Neuronal stem cell (in vitro differentiated cells): ENCODE results near the gene CXXC5.
"Not testable (repeated sequence)": the region's sequence is repeated elsewhere in the genome, so short reads cannot be mapped to it uniquely, and the experiment has no call there.

Experiments used
- DNase-seq: peaks from one replicate; pipeline ENCODE4 v3.0.0-alpha.2; 2013; ENCODE audit warnings: low spot score
- H2AFZ ChIP-seq: one replicate; pipeline ENCODE4 v1.6.1; 2013; ENCODE audit warnings: mild to moderate bottlenecking, low read length, inconsistent platforms
- H2AK5ac ChIP-seq: 2 replicates; pipeline ENCODE4 v1.6.1; 2013; ENCODE audit warnings: low read depth, mild to moderate bottlenecking, inconsistent platforms, low read length, moderate library complexity, mixed read lengths
- H2BK120ac ChIP-seq: 2 replicates; pipeline ENCODE4 v1.6.1; 2013; ENCODE audit warnings: low read depth, mild to moderate bottlenecking, inconsistent platforms, low read length, moderate library complexity, mixed read lengths
- H2BK12ac ChIP-seq: one replicate; pipeline ENCODE4 v1.6.1; 2013; ENCODE audit warnings: low read length, inconsistent platforms
- H2BK15ac ChIP-seq: 2 replicates; pipeline ENCODE4 v1.6.1; 2013; ENCODE audit warnings: mild to moderate bottlenecking, low read length, inconsistent platforms, mixed read lengths
- H2BK5ac ChIP-seq: one replicate; pipeline ENCODE4 v1.6.1; 2013; ENCODE audit warnings: inconsistent platforms, mild to moderate bottlenecking, low read length, moderate library complexity
- H3K14ac ChIP-seq: one replicate; pipeline ENCODE4 v1.6.1; 2013; ENCODE audit warnings: low read length, inconsistent platforms
- H3K18ac ChIP-seq: 2 replicates; pipeline ENCODE4 v1.6.1; 2013; ENCODE audit warnings: low read length, inconsistent platforms
- H3K23ac ChIP-seq: 2 replicates; pipeline ENCODE4 v1.6.1; 2013; ENCODE audit warnings: low read depth, mild to moderate bottlenecking, mixed read lengths, low read length, inconsistent platforms; ENCODE audit not compliant: poor library complexity
- H3K27ac ChIP-seq: replicated peaks from 3 replicates; pipeline ENCODE4 v1.5.1; 2013; ENCODE audit warnings: low read length, inconsistent platforms
- H3K27me3 ChIP-seq, 3 experiments: 2 replicates each; pipeline ENCODE4 v1.6.1; 2013; ENCODE audit warnings: low read length in 3 of 3, mild to moderate bottlenecking in 2 of 3, inconsistent platforms in 1 of 3, low read depth in 1 of 3, mixed read lengths in 1 of 3, moderate library complexity in 1 of 3; ENCODE audit not compliant: control insufficient read depth in 3 of 3, insufficient read depth in 3 of 3
- H3K36me3 ChIP-seq, 2 donors: replicated peaks in 1 of 2; 2 replicates each; pipeline ENCODE4 v1.6.1; 2013; ENCODE audit warnings: low read length in 2 of 2; ENCODE audit not compliant: control insufficient read depth in 2 of 2, insufficient read depth in 2 of 2
- H3K4ac ChIP-seq: 2 replicates; pipeline ENCODE4 v1.6.1; 2013; ENCODE audit warnings: inconsistent platforms, mild to moderate bottlenecking, low read length, moderate library complexity
- H3K4me1 ChIP-seq, 2 donors: 1 replicate in 1 of 2; 2 replicates in 1 of 2; pipeline ENCODE4 v1.6.1; 2013; ENCODE audit warnings: low read length in 2 of 2, low read depth in 1 of 2; ENCODE audit not compliant: control insufficient read depth in 2 of 2, insufficient read depth in 1 of 2
- H3K4me2 ChIP-seq: one replicate; pipeline ENCODE4 v1.6.1; 2013; ENCODE audit warnings: mild to moderate bottlenecking, low read length, inconsistent platforms; ENCODE audit not compliant: insufficient read depth, poor library complexity, severe bottlenecking
- H3K4me3 ChIP-seq, 2 donors: 2 replicates each; pipeline ENCODE4 v1.5.1; 2013; ENCODE audit warnings: low read length in 2 of 2, mild to moderate bottlenecking in 2 of 2, inconsistent platforms in 1 of 2, moderate library complexity in 1 of 2
- H3K79me1 ChIP-seq: one replicate; pipeline ENCODE4 v1.6.1; 2013; ENCODE audit warnings: low read depth, mild to moderate bottlenecking, inconsistent platforms, low read length, moderate library complexity
- H3K9ac ChIP-seq: one replicate; pipeline ENCODE4 v1.6.1; 2013; ENCODE audit warnings: mild to moderate bottlenecking, low read depth, low read length, inconsistent platforms; ENCODE audit not compliant: poor library complexity
- H3K9me3 ChIP-seq, 2 donors: replicated peaks in 1 of 2; 2 replicates each; pipeline versions ENCODE3 to v1.6.1; 2013; ENCODE audit warnings: low read length in 2 of 2, mild to moderate bottlenecking in 2 of 2, inconsistent platforms in 1 of 2, low read depth in 1 of 2, mixed read lengths in 1 of 2, moderate library complexity in 1 of 2; ENCODE audit not compliant: control insufficient read depth in 2 of 2, insufficient read depth in 1 of 2
- H4K8ac ChIP-seq: one replicate; pipeline ENCODE4 v1.6.1; 2013; ENCODE audit warnings: low read depth, mild to moderate bottlenecking, inconsistent platforms, low read length, moderate library complexity
- H4K91ac ChIP-seq: one replicate; pipeline ENCODE4 v1.6.1; 2013; ENCODE audit warnings: low read length, low read depth, mild to moderate bottlenecking, inconsistent platforms; ENCODE audit not compliant: poor library complexity
- WGBS, 2 donors: extraction: QIAGEN DNeasy Blood & Tissue Kit; methylation state at CpG; one replicate each; pipeline ENCODE4 v1.1.7; 2013; ENCODE audit warnings: missing lambda C conversion rate in 2 of 2, mixed read lengths in 1 of 2; ENCODE audit not compliant: insufficient read length in 2 of 2, insufficient replicate concordance in 1 of 2; ENCODE audit errors: extremely low coverage in 2 of 2; 5-methylcytosine and 5-hydroxymethylcytosine counted together

Gene CXXC5

GRCh38 chr5:139713898-139714297 lies 65.7 kb downstream of the CXXC5 start:
- H3K79me1 ChIP-seq, H3K36me3 ChIP-seq, H2BK120ac ChIP-seq, H3K14ac ChIP-seq, H3K23ac ChIP-seq, H2BK15ac ChIP-seq, H2AFZ ChIP-seq, H3K27me3 ChIP-seq, H3K18ac ChIP-seq, H2BK5ac ChIP-seq, H3K4me2 ChIP-seq, H3K27ac ChIP-seq, DNase-seq, H4K8ac ChIP-seq, H4K91ac ChIP-seq, H2AK5ac ChIP-seq, H3K4me3 ChIP-seq, H3K4ac ChIP-seq, H3K9me3 ChIP-seq, H3K9ac ChIP-seq, H2BK12ac ChIP-seq: not testable (repeated sequence)
- no CpG with 5 or more reads among the region's 12 CpGs for WGBS, 2 donors
- H3K4me1 ChIP-seq, result peaks cover 13 to 18% of the 10 kb centered on the region in 2 donors

- DNase-seq, result no peak
- H2BK120ac ChIP-seq, result no peak overlapping the region
Observed at GRCh38 chr5:139717221-139717620, 69.1 kb downstream of the CXXC5 start.

GRCh38 chr5:139718403-139718802 lies 70.3 kb downstream of the CXXC5 start:
- not testable (repeated sequence) for H4K91ac ChIP-seq, H3K9me3 ChIP-seq, H3K27me3 ChIP-seq, H4K8ac ChIP-seq, H2BK12ac ChIP-seq, DNase-seq, H3K79me1 ChIP-seq, H3K14ac ChIP-seq, H3K4me2 ChIP-seq, H2BK5ac ChIP-seq, H3K36me3 ChIP-seq, H2BK120ac ChIP-seq, H3K9ac ChIP-seq, H3K23ac ChIP-seq, H3K4me3 ChIP-seq, H3K18ac ChIP-seq, H3K4ac ChIP-seq, H3K4me1 ChIP-seq, H3K27ac ChIP-seq, H2BK15ac ChIP-seq, H2AFZ ChIP-seq, H2AK5ac ChIP-seq
- no CpG with 5 or more reads among the region's 2 CpGs for WGBS, 2 donors

More at GRCh38 chr5:139717221-139717620, 69.1 kb downstream of the CXXC5 start:
- no peak overlapping the region for H4K91ac ChIP-seq
- no peak overlapping the region for H2AK5ac ChIP-seq
- no peak overlapping the region for H4K8ac ChIP-seq
- no peaks in the 10 kb centered on the region for H3K27me3 ChIP-seq
- no peaks in the 10 kb centered on the region for H3K9me3 ChIP-seq
- no peaks in the 10 kb centered on the region for H3K36me3 ChIP-seq
- no peaks in the 10 kb centered on the region for H3K79me1 ChIP-seq
- H3K14ac ChIP-seq, result no peak overlapping the region
- no peak overlapping the region for H3K4ac ChIP-seq
- H3K18ac ChIP-seq, result no peak overlapping the region
- no peak overlapping the region for H2AFZ ChIP-seq
- no CpG with 5 or more reads among the region's 8 CpGs for WGBS, 2 donors
- H3K4me1 ChIP-seq, result peaks cover 0 to 4% of the 10 kb centered on the region in 2 donors
- no peak overlapping the region for H3K9ac ChIP-seq
- H3K27ac ChIP-seq, result no peak overlapping the region
- no peak overlapping the region for H2BK5ac ChIP-seq
- no peak overlapping the region for H2BK12ac ChIP-seq
- no peak overlapping the region for H3K4me2 ChIP-seq
- H2BK15ac ChIP-seq, result no peak overlapping the region
- no peak overlapping the region for H3K23ac ChIP-seq
- H3K4me3 ChIP-seq, result no peak overlapping the region

- H3K9ac ChIP-seq, H2AK5ac ChIP-seq, H2BK15ac ChIP-seq, H3K4me3 ChIP-seq, H3K23ac ChIP-seq, H3K36me3 ChIP-seq, H3K4me2 ChIP-seq, H3K79me1 ChIP-seq, H4K91ac ChIP-seq, H2BK120ac ChIP-seq, H2BK5ac ChIP-seq, H3K4ac ChIP-seq, H3K18ac ChIP-seq, H3K27me3 ChIP-seq, H3K4me1 ChIP-seq, H3K14ac ChIP-seq, DNase-seq, H4K8ac ChIP-seq, H3K9me3 ChIP-seq, H3K27ac ChIP-seq, H2AFZ ChIP-seq, H2BK12ac ChIP-seq: not testable (repeated sequence)
- WGBS, 2 donors, result no CpG with 5 or more reads among the region's 3 CpGs
Observed at GRCh38 chr5:139719970-139720369, 71.8 kb downstream of the CXXC5 start.
